Measurements from ENCODE around the gene ANKRD55.

ANKRD55 gene

GRCh38 chr5:56279979-56280378 is 46.8 kb upstream of the ANKRD55 start:
- Histone ChIP-seq H3K9ac (ENCODE audit: low read length) (no peak overlapping the region), H3K4me3 (ENCODE audit: low read length) (no peak overlapping the region), H3K9me2 (replicated peaks; ENCODE audit: insufficient read depth, low read length) (no peaks in the 10 kb centered on the region), H3K27me3 (replicated peaks; ENCODE audit: insufficient read depth, low read length) (no peaks in the 10 kb centered on the region), H2AFZ (ENCODE audit: low read length) (no peak overlapping the region), H3F3A (ENCODE audit: insufficient read depth, low read length) (no peaks in the 10 kb centered on the region), H3K27ac (ENCODE audit: low read length) (no peak overlapping the region), H4K20me1 (ENCODE audit: insufficient read depth, low read length) (no peaks in the 10 kb centered on the region), H3K4me1 (ENCODE audit: low read length) (no peaks in the 10 kb centered on the region), H3K4me2 (ENCODE audit: low read depth, low read length) (no peak overlapping the region), H3K79me2 (ENCODE audit: low read length) (no peaks in the 10 kb centered on the region), H3K36me3 (replicated peaks; ENCODE audit: insufficient read depth, low read length) (no peaks in the 10 kb centered on the region), H3K9me3 (replicated peaks; ENCODE audit: insufficient read depth, low read length) (no peaks in the 10 kb centered on the region)
- TF ChIP-seq CTCF (IDR thresholded peaks at IDR 0.05; ENCODE audit: low read length), result no peak
- no peak for TF ChIP-seq EZH2phosphoT487 (IDR thresholded peaks at IDR 0.05; ENCODE audit: low read length)
- no peak for TF ChIP-seq EZH2 (optimal IDR thresholded peaks at IDR 0.05; ENCODE audit: low read depth, low read length)
- no peak for DNase-seq

GRCh38 chr5:56279291-56279690 is 46.2 kb upstream of the ANKRD55 start:
- H3K27ac ChIP-seq (ENCODE audit: low read length), result no peak overlapping the region
- H3K27me3 ChIP-seq (replicated peaks; ENCODE audit: insufficient read depth, low read length), result no peaks in the 10 kb centered on the region
- H4K20me1 ChIP-seq (ENCODE audit: insufficient read depth, low read length), result no peaks in the 10 kb centered on the region
- H3K4me3 ChIP-seq (ENCODE audit: low read length), result no peak overlapping the region
- H3K4me1 ChIP-seq (ENCODE audit: low read length), result no peaks in the 10 kb centered on the region
- no peak overlapping the region for H3K9ac ChIP-seq (ENCODE audit: low read length)
- H3K9me3 ChIP-seq (replicated peaks; ENCODE audit: insufficient read depth, low read length), result no peaks in the 10 kb centered on the region
- no peak for DNase-seq
- no peaks in the 10 kb centered on the region for H3K9me2 ChIP-seq (replicated peaks; ENCODE audit: insufficient read depth, low read length)
- no peak overlapping the region for H3K4me2 ChIP-seq (ENCODE audit: low read depth, low read length)
- TF ChIP-seq EZH2 (optimal IDR thresholded peaks at IDR 0.05; ENCODE audit: low read depth, low read length), result no peak
- no peak for TF ChIP-seq CTCF (IDR thresholded peaks at IDR 0.05; ENCODE audit: low read length)
- no peak for TF ChIP-seq EZH2phosphoT487 (IDR thresholded peaks at IDR 0.05; ENCODE audit: low read length)
- H3K79me2 ChIP-seq (ENCODE audit: low read length), result no peaks in the 10 kb centered on the region
- no peaks in the 10 kb centered on the region for H3F3A ChIP-seq (ENCODE audit: insufficient read depth, low read length)
- no peak overlapping the region for H2AFZ ChIP-seq (ENCODE audit: low read length)
- H3K36me3 ChIP-seq (replicated peaks; ENCODE audit: insufficient read depth, low read length), result no peaks in the 10 kb centered on the region

DNA sequence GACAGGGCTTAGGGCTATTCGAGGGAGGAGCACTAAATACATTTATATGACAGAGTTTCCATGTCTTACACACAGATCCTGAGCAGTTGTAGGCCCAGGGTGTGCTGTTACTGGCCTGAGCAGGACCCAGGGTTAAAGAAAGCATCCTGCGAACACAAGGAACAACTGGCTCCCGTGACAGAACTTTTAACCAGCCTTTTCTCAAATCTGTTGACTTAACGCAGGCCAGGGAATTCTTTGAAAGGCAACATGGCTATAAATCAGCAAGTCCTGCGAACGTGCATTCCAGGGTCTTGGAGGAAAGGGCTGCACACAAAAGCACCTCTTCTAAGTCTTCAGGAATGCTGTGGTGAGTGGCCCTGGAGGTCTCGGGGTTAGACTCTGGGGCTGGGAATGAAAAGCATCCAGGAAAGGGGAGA is 45.2 kb upstream of the ANKRD55 start:
- TF ChIP-seq CTCF (IDR thresholded peaks at IDR 0.05; ENCODE audit: low read length), result no peak
- no peak for TF ChIP-seq EZH2phosphoT487 (IDR thresholded peaks at IDR 0.05; ENCODE audit: low read length)
- no peak for TF ChIP-seq EZH2 (optimal IDR thresholded peaks at IDR 0.05; ENCODE audit: low read depth, low read length)
- DNase-seq, result no peak
- Histone ChIP-seq H3K4me2 (ENCODE audit: low read depth, low read length) (no peak overlapping the region), H3K27me3 (replicated peaks; ENCODE audit: insufficient read depth, low read length) (no peaks in the 10 kb centered on the region), H3K79me2 (ENCODE audit: low read length) (no peaks in the 10 kb centered on the region), H3K4me3 (ENCODE audit: low read length) (no peak overlapping the region), H2AFZ (ENCODE audit: low read length) (no peak overlapping the region), H3K9ac (ENCODE audit: low read length) (no peak overlapping the region), H3K4me1 (ENCODE audit: low read length) (no peaks in the 10 kb centered on the region), H4K20me1 (ENCODE audit: insufficient read depth, low read length) (no peaks in the 10 kb centered on the region), H3K9me3 (replicated peaks; ENCODE audit: insufficient read depth, low read length) (no peaks in the 10 kb centered on the region), H3K9me2 (replicated peaks; ENCODE audit: insufficient read depth, low read length) (no peaks in the 10 kb centered on the region), H3K36me3 (replicated peaks; ENCODE audit: insufficient read depth, low read length) (no peaks in the 10 kb centered on the region), H3F3A (ENCODE audit: insufficient read depth, low read length) (no peaks in the 10 kb centered on the region), H3K27ac (ENCODE audit: low read length) (no peak overlapping the region)
